Measurements from ENCODE around the gene GRAP2.

GRAP2 gene

GRCh38 chr22:39962071-39962470 lies 61.2 kb downstream of the GRAP2 start:
- DNase-seq, result no peak

GRCh38 chr22:39965748-39966147 lies 64.9 kb downstream of the GRAP2 start:
- no peak for DNase-seq

DNA sequence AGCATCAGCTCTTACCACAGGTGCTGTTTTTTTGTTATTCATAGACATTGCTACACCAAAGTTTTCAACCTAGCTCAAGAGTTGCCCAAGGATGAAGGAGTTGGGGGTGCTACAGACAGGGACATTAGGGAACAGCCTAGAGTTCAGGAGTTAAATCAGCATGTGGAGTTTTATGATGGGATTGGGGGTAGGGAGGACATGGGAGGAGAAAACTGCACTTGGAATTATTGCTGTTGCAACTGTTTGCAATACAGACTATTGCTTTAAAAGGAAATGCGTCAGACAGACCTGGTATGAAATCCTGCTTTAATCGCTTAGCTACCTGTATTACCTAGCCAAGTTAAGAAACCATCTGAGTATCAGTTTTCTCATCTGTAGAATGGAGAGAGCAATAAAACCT lies 65.6 kb downstream of the GRAP2 start:
- no peak for DNase-seq

DNA sequence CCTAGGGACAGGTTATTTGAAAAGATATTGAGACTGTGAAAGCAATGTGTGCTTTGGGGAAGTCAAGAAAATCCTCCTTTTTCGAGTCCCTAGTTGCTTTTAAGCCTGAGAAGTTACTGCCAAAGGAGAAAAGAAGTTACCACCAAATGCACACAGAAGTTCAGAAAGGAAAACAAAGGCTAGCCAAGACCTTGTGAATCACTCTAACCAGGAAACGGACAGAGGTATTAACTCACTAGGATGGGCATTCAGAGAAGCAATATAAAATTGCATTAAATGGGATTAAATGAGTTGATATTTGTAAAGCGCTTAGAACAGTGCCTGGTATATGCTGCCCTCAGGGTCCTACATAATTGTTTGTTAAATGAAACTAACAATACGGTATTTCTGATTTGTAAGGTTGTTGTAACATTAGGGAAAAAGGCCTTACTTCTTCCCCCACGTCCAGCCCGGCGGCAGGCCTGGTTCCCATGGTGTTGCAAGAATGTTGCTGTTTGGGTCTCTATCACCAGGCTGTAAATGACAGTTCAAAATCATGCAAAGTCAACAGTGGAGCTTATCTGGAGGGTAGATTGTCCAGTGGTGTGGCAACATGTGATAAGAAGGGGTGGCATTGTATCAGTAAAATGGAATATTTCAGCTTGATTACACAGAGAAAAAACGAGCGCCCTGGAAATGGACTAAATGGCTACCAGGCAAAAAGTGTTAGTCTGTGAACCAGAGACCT lies 66.4 kb downstream of the GRAP2 start:
- DNase-seq, result no peak

DNA sequence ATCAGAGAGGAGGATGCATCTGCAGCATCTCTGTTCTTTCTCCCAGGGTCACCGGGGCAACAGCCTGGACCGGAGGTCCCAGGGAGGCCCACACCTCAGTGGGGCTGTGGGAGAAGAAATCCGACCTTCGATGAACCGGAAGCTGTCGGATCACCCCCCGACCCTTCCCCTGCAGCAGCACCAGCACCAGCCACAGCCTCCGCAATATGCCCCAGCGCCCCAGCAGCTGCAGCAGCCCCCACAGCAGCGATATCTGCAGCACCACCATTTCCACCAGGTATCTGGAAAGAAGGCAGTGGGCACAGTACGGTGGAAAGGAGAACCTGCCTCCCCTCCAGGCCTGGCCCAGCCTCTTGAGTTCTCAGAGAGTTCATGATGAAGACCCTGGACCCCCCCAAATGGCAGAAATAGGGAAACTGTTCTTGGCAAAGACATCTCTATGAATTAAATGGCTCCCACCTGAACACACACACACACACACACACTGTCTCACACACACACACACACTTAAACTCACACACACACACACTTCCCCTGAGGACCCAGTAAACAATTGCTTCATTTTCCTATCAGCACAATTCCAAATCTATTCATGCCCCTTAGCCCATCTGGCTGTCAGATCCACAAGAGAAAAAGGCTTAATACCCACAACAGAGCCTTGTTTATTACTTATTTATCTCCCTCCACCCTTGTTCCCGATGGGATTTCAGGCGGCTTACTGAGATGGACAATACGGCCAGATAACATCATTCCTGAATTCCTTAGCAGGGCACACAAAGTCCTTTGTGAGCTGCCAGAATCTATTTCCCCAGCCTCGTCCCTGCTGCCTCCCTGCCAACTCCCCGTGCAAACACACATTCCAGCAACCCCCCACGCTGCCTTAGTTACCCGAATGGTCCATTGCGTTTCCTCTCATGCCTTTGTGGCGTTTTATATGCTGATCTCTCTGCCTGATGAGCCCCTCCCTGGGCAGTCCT lies 67.4 kb downstream of the GRAP2 start:
- peak in 3 of 56 donors; percentile 10 to 35 (median 22) for DNase-seq

- DNase-seq, result no peak
Observed at GRCh38 chr22:39970742-39971141, 69.9 kb downstream of the GRAP2 start.

DNA sequence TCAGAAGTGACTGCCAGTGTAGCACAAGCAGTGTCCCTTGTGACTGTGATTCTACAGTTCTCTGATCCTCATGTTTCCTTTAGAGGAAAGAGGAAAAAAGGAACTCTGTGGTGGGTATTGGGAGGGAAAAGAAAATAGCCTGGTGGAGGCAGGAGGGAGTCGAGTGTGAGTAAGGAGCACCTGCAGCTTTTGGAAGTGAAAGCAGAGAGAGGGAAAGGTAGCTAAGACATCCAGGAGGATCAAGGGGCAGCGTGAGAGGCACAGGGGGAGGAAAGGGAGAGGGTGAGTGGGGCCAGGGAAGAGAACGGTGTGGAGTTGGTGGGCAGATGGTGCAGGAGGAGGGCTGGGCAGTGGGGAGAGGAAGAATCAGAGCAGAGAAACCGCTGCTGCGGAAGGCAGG lies 71.8 kb downstream of the GRAP2 start:
- DNase-seq, result no peak

DNA sequence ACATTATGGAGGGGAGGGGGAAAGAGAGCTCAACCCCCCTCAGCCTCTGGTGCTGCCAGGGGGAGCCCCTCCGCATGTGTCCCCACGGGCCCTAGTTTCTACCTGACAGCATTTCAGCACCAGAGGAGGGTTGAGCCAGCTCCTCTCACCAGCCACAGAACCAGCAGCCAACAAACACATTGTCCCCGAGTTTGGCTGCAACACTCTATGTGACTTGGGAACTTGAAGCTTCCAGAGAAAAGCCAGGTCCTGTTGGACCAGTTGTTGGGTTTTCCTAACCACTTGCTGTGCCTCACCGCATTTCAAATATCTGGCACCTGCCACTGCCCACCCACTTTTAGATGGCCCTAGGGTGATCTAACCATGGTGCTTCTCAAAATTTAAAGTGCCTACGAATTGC lies 72.8 kb downstream of the GRAP2 start:
- DNase-seq, result no peak

- no peak for DNase-seq
Observed at GRCh38 chr22:39974065-39974464, 73.2 kb downstream of the GRAP2 start.

DNA sequence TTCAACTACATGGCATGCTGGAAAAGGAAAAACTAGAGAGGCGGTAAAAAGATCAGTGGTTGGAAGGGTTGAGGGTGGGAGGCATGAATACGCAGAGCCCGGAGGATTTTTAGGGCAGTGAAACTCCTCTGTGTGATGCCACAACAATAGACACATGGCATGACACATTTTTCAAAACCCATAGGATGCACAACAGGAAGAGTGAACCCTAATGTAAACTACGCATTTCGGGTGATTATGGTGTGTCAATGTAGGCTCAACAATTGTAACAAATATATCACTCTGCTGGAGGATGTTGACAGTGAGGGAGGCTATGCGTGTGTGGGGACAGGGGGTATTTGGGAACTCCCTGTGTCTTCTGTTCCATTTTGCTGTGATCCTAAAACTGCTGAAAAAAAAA lies 78.2 kb downstream of the GRAP2 start:
- DNase-seq, result no peak

GRCh38 chr22:39979458-39979857 lies 78.6 kb downstream of the GRAP2 start:
- DNase-seq, result no peak

- DNase-seq, result peak in 5 of 56 donors; percentile 10 to 18 (median 13)
Observed at GRCh38 chr22:39980596-39980995, 79.7 kb downstream of the GRAP2 start.

DNA sequence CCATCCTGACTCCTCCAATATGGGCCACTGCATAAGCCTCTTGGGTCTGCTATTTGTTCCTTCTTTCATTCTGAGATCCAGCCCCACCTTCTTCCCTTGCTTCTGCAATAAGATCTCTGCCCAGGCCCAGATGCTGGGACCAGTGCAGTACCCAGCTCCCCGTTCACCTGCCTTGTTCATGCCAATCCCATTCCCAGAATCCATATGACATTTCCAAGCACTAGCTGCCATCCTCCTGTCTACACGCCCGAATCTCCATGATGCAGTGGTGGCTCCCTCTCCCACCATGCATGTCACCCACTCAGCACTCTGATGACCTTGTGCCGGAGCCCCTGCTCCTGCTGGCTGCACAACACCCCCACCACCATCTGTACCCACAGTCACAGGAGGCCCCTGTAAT lies 82.5 kb downstream of the GRAP2 start:
- DNase-seq, result no peak

DNA sequence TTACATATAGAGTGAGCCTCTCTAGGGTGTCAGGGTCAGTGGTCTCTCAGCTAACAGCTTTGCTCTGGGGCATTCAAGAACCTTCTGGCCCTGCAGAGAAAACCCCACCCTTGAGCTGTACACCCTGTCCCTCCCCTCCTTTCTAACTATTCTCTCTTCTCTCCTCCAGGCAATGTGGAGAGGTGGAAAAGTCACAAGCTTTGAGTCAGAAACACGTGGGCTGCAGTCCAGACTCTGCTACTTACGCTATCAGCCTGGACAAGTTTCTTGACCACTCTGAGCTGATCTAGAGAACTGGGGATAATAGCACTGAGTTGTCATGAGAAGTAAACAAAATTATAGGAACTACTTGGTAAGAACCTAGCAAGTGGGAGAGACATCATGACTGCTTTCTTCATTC lies 83.1 kb downstream of the GRAP2 start:
- DNase-seq, result no peak

DNA sequence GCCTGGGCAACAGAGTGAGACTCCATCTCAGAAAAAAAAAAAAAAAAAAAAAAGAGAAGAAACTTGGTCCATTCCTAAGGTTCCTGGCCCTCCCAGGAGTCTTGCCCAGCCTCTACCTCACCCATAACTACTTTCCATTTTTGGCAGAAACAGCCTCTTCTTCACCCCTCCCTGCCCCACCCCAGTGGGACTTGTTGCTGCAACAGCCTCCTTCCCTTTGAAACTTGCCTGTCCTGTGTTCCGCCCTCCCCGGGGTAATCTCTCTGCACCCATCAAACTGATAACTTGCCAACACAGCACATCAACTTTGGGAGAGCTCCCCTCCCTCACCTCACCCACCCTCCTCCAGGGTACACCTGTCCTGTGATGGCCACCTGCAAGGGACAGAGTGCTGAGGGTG lies 83.9 kb downstream of the GRAP2 start:
- DNase-seq, result no peak

GRCh38 chr22:39985383-39986035 lies 84.6 kb downstream of the GRAP2 start:
- no peak for DNase-seq

DNA sequence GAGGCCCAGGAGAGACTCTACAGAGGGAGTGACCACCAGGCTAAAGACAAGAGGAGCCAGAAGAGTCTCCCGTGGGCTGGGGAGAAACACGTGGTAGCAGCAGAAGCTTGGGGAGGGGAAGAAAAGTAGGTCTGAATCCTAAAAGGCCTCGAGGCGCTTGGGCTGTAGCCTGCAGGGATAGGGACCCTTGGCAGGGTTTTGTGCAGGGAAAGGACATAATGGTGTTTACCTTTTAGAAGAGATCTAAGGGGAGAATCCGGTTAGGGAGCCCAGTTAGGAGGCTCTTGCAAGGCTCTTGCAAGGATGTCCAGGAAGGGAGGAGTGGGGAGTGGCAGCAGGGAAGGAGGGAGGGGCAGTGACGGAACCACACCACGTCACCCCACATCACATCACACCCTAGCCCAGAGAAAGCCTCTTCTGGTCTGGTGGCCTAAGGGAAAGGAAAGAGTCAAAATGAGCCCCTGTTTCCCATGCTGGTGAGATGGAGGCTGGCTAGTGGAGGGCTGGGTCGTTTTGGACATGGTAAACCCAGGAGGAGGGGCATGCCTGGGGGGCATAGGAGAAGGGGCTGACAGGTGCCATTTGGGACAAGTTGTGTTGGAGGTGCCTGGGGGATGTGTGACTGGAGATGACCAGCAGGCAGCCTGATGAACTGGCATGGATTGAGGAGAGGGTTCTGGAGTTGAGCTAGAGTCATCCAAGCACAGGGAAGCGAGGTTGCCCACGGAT lies 87.7 kb downstream of the GRAP2 start:
- no peak for DNase-seq

- DNase-seq, result no peak
Observed at GRCh38 chr22:39989633-39990032, 88.7 kb downstream of the GRAP2 start.

DNA sequence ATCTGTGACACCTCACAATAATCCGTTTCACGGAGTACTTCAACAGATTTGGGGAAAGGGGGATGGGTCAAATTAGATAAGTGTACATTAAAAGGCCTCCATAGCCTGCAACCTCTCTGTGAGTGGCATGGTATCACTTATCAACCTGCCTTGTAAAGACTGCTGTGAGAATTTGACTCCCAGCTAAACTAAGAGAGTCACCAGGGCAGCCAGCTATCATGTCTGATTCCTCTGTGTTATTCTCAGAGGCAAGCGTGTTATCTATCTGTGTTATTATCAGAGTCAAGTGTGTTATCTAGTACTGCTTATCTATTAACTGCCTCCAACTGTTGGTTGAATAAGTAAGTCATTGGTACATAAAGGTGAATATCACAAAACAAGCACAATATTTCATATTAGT lies 89.8 kb downstream of the GRAP2 start:
- no peak for DNase-seq

DNA sequence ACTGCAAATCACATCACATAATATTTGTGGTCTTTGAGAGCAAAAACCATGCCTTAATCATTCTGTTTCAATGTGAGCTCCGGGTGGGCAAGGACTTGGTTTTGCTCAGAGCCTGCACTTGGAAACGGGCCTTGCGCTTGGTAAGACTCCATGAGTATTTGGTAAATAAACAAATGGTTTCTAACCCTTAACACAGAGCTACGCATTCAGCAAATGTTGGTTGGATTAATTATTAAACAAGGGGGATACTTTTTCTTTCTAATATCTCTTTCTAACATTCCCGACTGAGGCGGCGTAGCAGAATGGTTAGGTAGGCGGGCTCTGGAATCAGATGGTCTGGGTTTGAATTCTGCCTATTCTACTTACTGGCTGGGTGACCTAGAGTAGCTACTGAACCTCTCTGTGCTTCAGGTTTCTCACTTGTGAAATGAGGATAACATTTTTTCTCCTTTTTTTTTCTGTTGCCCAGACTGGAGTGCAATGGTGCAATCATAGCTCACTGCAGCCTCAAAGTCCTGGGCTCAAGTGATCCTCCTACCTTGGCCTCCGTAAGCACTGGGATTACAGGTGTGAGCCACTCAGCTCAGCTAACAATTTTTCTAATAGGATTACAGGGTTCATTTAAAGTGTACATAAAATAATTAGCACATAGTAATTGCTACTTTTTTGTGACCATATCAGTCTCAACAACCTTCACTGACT lies 90.4 kb downstream of the GRAP2 start:
- DNase-seq, result no peak
